ENCODE data around the gene LGALS8. TPM values are rescaled to one million over a fixed set of nuclear protein-coding genes. Genes with fewer than 3 reads are reported as not detected.

Gene LGALS8
- total RNA-seq, 2 donors from 2014 or later, result 103 to 113 TPM

- Histone ChIP-seq H3K27ac (peak overlapping the region; percentile 38 to 84), H3K4me3 (no peak overlapping the region), H3K36me3 (no peaks in the 10 kb centered on the region), H3K9me3 (no peaks in the 10 kb centered on the region), H3K4me1 (peaks cover 0 to 13% of the 10 kb centered on the region in 2 donors), H3K27me3 (no peaks in the 10 kb centered on the region)
- no peak for TF ChIP-seq CTCF (IDR thresholded peaks at IDR 0.05)
- DNase-seq (ENCODE audit: low spot score), result no peak
Observed at GRCh38 chr1:236507022-236507700, 16.6 kb upstream of the LGALS8 start.

- H3K9me3 ChIP-seq, result no peaks in the 10 kb centered on the region
- no peak for DNase-seq (ENCODE audit: low spot score)
- no peak for TF ChIP-seq CTCF (IDR thresholded peaks at IDR 0.05)
- H3K36me3 ChIP-seq, result no peaks in the 10 kb centered on the region
- peaks cover 0 to under 1% of the 10 kb centered on the region in 2 donors for H3K4me1 ChIP-seq
- no peaks in the 10 kb centered on the region for H3K27me3 ChIP-seq
- H3K4me3 ChIP-seq, result no peak overlapping the region
- H3K27ac ChIP-seq, result peak overlapping the region in 1 of 2 donors; percentile 84
Observed at GRCh38 chr1:236508593-236509027, 15.2 kb upstream of the LGALS8 start.

- no peaks in the 10 kb centered on the region for H3K27me3 ChIP-seq
- no peak overlapping the region for H3K4me3 ChIP-seq
- H3K9me3 ChIP-seq, result no peaks in the 10 kb centered on the region
- H3K36me3 ChIP-seq, result no peaks in the 10 kb centered on the region
- no peaks in the 10 kb centered on the region for H3K4me1 ChIP-seq
- no peak for DNase-seq (ENCODE audit: low spot score)
- TF ChIP-seq CTCF (IDR thresholded peaks at IDR 0.05), result no peak
- H3K27ac ChIP-seq, result peak overlapping the region in 1 of 2 donors; percentile 84
Observed at GRCh38 chr1:236509203-236509602, 14.6 kb upstream of the LGALS8 start.

- H3K9me3 ChIP-seq, result no peaks in the 10 kb centered on the region
- no peaks in the 10 kb centered on the region for H3K4me1 ChIP-seq
- no peak for DNase-seq (ENCODE audit: low spot score)
- no peak overlapping the region for H3K27ac ChIP-seq
- H3K36me3 ChIP-seq, result no peaks in the 10 kb centered on the region
- no peak for TF ChIP-seq CTCF (IDR thresholded peaks at IDR 0.05)
- no peaks in the 10 kb centered on the region for H3K27me3 ChIP-seq
- no peak overlapping the region for H3K4me3 ChIP-seq
Observed at GRCh38 chr1:236509647-236510401, 14.0 kb upstream of the LGALS8 start.

- no peaks in the 10 kb centered on the region for H3K27me3 ChIP-seq
- H3K36me3 ChIP-seq, result no peaks in the 10 kb centered on the region
- DNase-seq (ENCODE audit: low spot score), result no peak
- no peak overlapping the region for H3K4me3 ChIP-seq
- no peak overlapping the region for H3K27ac ChIP-seq
- no peak for TF ChIP-seq CTCF (IDR thresholded peaks at IDR 0.05)
- no peaks in the 10 kb centered on the region for H3K4me1 ChIP-seq
- H3K9me3 ChIP-seq, result no peaks in the 10 kb centered on the region
Observed at GRCh38 chr1:236511735-236512418, 11.9 kb upstream of the LGALS8 start.
